DOHH2 (cell line): ENCODE data around the gene PADI1.

Source experiments
- CTCF ChIP-seq: fragments of 200-600 bp; sonication (generic); IDR thresholded peaks from one replicate; pipeline ENCODE4 v1.5.1; 2014; ENCODE audit warnings: antibody characterized with exemption, mild to moderate bottlenecking, low read depth, low read length; ENCODE audit not compliant: poor library complexity, severe bottlenecking
- EZH2phosphoT487 ChIP-seq: fragments of 200-600 bp; sonication (generic); IDR thresholded peaks from 2 replicates; pipeline ENCODE4 v1.6.1; 2017; ENCODE audit warnings: borderline replicate concordance, mild to moderate bottlenecking, antibody characterized with exemption, low read length, moderate library complexity, mixed read lengths

GRCh38 chr1:17280894-17281293, 76.0 kb downstream of the PADI1 start:
- TF ChIP-seq CTCF = no peak
- no peak for TF ChIP-seq EZH2phosphoT487
